IPS DF 19.7 (cell line): ENCODE measurements around the gene OLFM2.
"Not testable (repeated sequence)": the region's sequence is repeated elsewhere in the genome, so short reads cannot be mapped to it uniquely, and the experiment has no call there.

Experiments
- DNase-seq: peaks from one replicate; pipeline ENCODE4 v3.0.0-alpha.2; 2013; ENCODE audit warnings: low read depth, low spot score

The OLFM2 gene

DNA sequence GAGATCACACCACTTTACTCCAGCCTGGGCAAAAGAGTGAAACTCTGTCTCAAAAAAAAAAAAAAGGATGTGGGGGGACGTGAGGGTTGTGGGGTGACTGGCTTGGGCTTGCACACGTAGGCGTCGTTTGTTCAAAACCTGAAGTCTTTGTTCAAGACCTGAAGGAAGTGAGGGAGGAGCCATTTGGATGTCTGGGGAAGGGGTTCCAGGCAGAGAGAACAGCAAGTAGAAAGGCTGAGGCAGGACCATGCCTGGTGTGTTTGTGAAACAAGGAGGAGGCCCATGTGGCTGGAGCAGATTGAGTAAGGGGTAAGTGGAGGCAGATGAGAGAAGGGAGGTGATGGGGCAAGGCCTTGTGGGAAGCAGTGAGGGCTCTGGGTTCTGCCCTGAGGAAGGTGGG is 73.4 kb downstream of the OLFM2 start:
- no peak for DNase-seq

- DNase-seq, result no peak
These were observed 74.8 kb downstream of the OLFM2 start for GRCh38 chr19:9861503-9861902.

DNA sequence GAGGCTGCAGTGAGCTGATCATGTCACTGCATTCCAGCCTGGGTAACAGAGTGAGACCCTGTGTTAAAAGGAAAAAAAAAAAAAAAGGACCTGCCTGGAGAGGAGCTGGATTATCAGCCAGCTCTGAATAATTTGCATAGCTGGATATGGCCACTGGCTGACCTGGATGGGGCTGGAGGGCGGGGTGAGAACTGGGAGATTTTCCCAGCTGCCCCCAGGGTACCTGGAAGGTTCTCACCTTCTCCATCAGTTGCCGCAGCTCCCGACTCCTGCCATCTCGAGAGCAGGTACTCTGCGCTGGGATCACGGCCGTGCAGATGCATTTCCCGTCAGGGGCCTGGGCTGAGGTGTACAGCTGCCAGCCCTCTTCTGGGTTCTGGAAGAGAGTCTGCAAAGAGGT is 75.9 kb downstream of the OLFM2 start:
- DNase-seq, result no peak

GRCh38 chr19:9858766-9859165 is 77.5 kb downstream of the OLFM2 start:
- DNase-seq, result no peak

- no peak for DNase-seq
These were observed 78.2 kb downstream of the OLFM2 start for GRCh38 chr19:9857920-9858746.

- DNase-seq, result no peak
These were observed 79.1 kb downstream of the OLFM2 start for GRCh38 chr19:9857076-9857721.

GRCh38 chr19:9856609-9857008 is 79.7 kb downstream of the OLFM2 start:
- no peak for DNase-seq

- no peak for DNase-seq
These were observed 82.0 kb downstream of the OLFM2 start for GRCh38 chr19:9854282-9854846.

GRCh38 chr19:9850235-9850959 is 85.9 kb downstream of the OLFM2 start:
- DNase-seq, result no peak

DNA sequence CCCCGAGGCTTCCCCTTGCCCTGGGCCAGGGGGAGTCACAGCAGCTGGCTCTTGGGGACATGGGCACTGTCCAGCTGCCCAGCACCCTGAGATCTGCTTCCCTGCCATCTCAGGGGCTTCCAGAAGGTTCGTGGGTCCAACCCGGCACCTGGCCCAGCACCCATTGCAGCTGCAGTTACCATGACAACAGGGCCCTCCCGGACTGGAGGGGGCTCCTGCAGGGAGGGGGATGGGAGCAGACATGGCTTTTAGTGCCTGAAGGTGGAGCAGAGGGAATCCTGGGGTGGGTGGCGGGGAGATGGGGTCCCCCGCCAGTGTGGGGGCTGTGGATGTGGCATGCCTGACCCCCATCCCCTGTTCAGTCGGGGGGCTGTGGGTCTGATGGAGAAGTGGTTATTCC is 86.5 kb downstream of the OLFM2 start:
- DNase-seq, result no peak

GRCh38 chr19:9848762-9849161 is 87.6 kb downstream of the OLFM2 start:
- DNase-seq, result no peak

DNA sequence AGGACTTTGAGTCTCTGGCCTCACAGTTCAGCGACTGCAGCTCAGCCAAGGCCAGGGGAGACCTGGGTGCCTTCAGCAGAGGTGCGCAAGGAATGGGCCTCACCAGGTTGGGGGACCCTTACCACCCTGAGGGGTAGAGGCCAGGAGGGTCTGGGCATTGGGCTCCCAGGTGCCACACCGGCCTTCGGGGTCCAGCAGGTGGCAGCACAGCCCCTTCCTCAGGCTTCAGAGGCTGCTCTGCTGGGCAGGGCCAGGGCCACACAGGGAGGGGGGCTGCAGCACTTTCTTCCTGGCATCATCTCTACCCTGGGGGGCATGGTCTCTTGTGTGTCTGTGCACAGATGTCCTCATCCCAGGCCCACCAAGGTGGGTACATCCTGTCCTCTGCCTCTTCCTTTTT is 88.3 kb downstream of the OLFM2 start:
- DNase-seq, result no peak

DNA sequence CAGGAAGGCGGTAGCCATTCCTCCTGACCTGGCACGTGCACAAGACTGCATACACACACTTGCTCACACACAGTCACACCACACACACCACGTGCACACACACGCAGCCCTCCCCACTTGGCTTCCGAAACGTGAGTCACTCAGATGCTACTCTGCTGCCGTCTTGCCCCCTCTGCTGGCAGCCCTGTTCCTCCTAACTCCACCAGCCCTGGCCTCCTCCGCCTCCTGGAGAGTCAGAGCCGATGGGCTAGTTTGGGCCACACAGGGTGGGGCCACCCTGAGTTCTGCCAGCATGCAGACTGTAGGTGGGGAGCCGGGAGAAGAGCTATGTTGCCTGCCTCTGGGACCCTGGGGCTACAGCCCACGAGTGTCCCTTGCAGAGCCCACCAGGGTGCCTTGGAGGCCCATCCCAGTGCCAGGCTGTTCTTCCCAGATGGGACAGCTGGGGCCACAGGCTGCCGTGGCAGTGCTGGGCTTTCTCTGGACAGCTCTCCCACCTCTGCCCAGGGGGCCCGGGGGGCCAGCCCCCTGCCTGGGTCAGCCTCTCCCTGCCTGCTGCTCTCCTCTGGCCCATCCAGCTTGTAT is 89.1 kb downstream of the OLFM2 start:
- no peak for DNase-seq

DNA sequence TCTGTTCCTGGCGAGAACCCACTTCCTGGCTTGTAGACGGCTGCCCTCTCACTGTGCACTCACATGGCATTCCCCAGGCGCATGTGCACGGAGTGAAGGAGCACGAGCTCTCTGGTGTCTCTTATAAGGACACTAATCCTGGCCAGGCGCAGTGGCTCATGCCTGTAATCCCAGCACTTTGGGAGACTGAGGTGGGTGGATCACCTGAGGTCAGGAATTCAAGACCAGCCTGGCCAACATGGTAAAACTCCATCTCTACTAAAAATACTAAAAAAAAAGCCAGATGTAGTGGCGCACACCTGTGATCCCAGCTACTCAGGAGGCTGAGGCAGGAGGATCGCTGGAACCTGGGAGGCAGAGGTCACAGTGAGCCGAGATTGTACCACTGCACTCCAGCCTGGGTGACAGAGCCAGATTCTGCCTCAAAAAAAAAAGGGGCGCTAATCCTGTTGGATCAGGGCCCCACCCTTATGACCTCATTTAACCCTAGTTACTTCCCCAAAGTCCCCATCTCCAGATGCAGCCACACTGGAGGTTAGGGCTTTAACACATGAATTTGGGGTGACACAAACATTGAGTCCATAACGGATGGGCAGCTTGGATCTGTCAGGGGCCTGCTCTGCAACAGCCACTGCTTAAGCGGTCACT is 92.6 kb downstream of the OLFM2 start:
- DNase-seq, result not testable (repeated sequence)

GRCh38 chr19:9842834-9843625 is 93.3 kb downstream of the OLFM2 start:
- no peak for DNase-seq

GRCh38 chr19:9839415-9839814 is 96.9 kb downstream of the OLFM2 start:
- DNase-seq, result no peak

- DNase-seq, result no peak
These were observed 98.0 kb downstream of the OLFM2 start for GRCh38 chr19:9838324-9838723.

- no peak for DNase-seq
These were observed 100.3 kb downstream of the OLFM2 start for GRCh38 chr19:9836021-9836420.

GRCh38 chr19:9835507-9835949 is 100.8 kb downstream of the OLFM2 start:
- no peak for DNase-seq

DNA sequence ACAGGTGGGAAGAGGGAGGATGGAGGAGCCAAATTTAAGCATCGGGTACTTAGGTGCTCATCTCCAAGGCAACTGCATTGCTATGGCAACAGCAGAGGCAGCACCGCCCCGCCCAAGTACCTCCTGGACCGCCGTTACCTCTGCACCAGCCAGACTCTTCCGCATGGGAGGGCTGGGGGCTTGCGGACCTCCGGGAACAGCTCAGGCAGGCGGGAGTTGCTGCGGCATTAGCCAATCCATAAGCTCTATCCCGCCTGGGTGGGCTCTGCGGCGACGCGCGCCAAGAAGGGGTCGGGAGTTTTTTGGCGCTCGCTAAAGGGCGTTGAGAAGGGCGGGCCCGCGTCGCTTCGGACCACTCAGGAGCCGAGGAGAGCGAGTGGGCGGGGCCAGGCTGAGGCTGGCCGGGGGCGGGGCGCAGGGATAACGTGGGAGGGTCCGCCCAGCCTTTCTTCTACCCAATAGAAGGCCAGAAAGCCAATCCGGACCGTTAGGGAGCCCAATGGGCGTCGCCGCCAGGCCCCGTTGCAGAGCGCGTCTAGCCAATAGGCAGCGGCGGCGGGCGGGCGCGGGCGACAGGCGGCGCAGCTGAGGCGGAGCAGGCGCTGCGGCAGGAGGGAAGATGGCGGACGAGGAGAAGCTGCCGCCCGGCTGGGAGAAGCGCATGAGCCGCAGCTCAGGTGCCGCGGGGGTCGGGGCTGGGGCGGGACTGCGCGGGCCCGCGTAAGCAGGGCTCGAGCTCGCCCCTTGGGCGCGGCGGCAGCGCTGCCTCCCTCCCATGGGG is 101.4 kb downstream of the OLFM2 start, which contains the start of gene PIN1:
Gene PIN1 (plus strand): TSS at position 593 of the 781 bp plus-strand sequence. CDS start 27 bp downstream, at position 620.
- DNase-seq, result peak; percentile 90
